HEK293T (cell line): ENCODE data around the gene IDI2.

Source experiments
- CTCF ChIA-PET: fragments of 350-600 bp; formaldehyde crosslinking; extraction: SDS; loops from one replicate; lab custom pipeline; 2021; ENCODE audit warnings: antibody characterized with exemption, inconsistent platforms; lab: Yijun Ruan, JAX
- POLR2A ChIA-PET: fragments of 350-600 bp; formaldehyde crosslinking; extraction: SDS; loops from one replicate; lab custom pipeline; 2020; ENCODE audit warnings: antibody characterized with exemption, inconsistent platforms; lab: Yijun Ruan, JAX
- DNase-seq: peaks from one replicate; pipeline ENCODE4 v3.0.0; 2012; ENCODE audit warnings: mixed read lengths; ENCODE audit errors: extremely low spot score
- ARNT ChIP-seq: fragments of 450-650 bp; IDR thresholded peaks from 2 replicates; pipeline ENCODE4 v1.6.1; 2017; ENCODE audit warnings: mild to moderate bottlenecking
- BHLHE40 ChIP-seq: fragments of 450-650 bp; IDR thresholded peaks from 2 replicates; pipeline ENCODE4 v1.6.1; 2016; ENCODE audit warnings: mild to moderate bottlenecking, moderate library complexity, borderline replicate concordance
- CTBP1 ChIP-seq: fragments of 450-650 bp; IDR thresholded peaks from 2 replicates; pipeline ENCODE4 v1.6.1; 2016; ENCODE audit warnings: borderline replicate concordance
- ELF4 ChIP-seq: fragments of 450-650 bp; IDR thresholded peaks from 2 replicates; pipeline ENCODE4 v1.6.1; 2017; ENCODE audit warnings: antibody characterized with exemption
- FOXA1 ChIP-seq: fragments of 450-650 bp; IDR thresholded peaks from 2 replicates; pipeline ENCODE4 v1.6.1; 2016; ENCODE audit warnings: mild to moderate bottlenecking
- FOXK2 ChIP-seq: fragments of 450-650 bp; IDR thresholded peaks from 2 replicates; pipeline ENCODE4 v1.6.1; 2016; ENCODE audit warnings: mild to moderate bottlenecking
- FOXM1 ChIP-seq: fragments of 450-650 bp; IDR thresholded peaks from 2 replicates; pipeline ENCODE4 v1.6.1; 2017; ENCODE audit warnings: mild to moderate bottlenecking, borderline replicate concordance
- HDGF ChIP-seq: fragments of 450-650 bp; IDR thresholded peaks from 2 replicates; pipeline ENCODE4 v1.6.1; 2017; ENCODE audit warnings: antibody characterized with exemption, borderline replicate concordance
- L3MBTL2 ChIP-seq: fragments of 450-650 bp; conservative IDR thresholded peaks from 2 replicates; pipeline ENCODE4 v1.6.1; 2016; ENCODE audit warnings: mild to moderate bottlenecking
- LEF1 ChIP-seq: fragments of 450-650 bp; IDR thresholded peaks from 2 replicates; pipeline ENCODE4 v1.6.1; 2017; ENCODE audit warnings: mild to moderate bottlenecking, borderline replicate concordance
- NFRKB ChIP-seq: fragments of 450-650 bp; IDR thresholded peaks from 2 replicates; pipeline ENCODE4 v1.6.1; 2016; ENCODE audit warnings: mild to moderate bottlenecking, moderate library complexity
- PKNOX1 ChIP-seq: fragments of 450-650 bp; IDR thresholded peaks from 2 replicates; pipeline ENCODE4 v1.6.1; 2016
- SP1 ChIP-seq: fragments of 450-650 bp; IDR thresholded peaks from 2 replicates; pipeline ENCODE4 v1.6.1; 2017
- SUZ12 ChIP-seq: fragments of 450-650 bp; IDR thresholded peaks from 2 replicates; pipeline ENCODE4 v1.6.1; 2016; ENCODE audit warnings: mild to moderate bottlenecking
- TARDBP ChIP-seq: fragments of 450-650 bp; IDR thresholded peaks from 2 replicates; pipeline ENCODE4 v1.6.1; 2016
- ZNF384 ChIP-seq: fragments of 450-650 bp; IDR thresholded peaks from 2 replicates; pipeline ENCODE4 v1.6.1; 2016

Gene IDI2

GRCh38 chr10:983401-983800, 42.3 kb downstream of the IDI2 start:
- ChIA-PET POLR2A (no interaction called here), CTCF (no interaction called here)
- TF ChIP-seq ELF4: no peak
- no peak for TF ChIP-seq PKNOX1
- TF ChIP-seq CTBP1: no peak
- TF ChIP-seq ARNT: no peak
- TF ChIP-seq FOXA1: no peak
- TF ChIP-seq LEF1: no peak
- no peak for TF ChIP-seq HDGF
- TF ChIP-seq FOXM1: no peak
- no peak for TF ChIP-seq L3MBTL2
- TF ChIP-seq ZNF384: no peak
- TF ChIP-seq SP1: no peak
- no peak for TF ChIP-seq BHLHE40
- no peak for TF ChIP-seq SUZ12
- TF ChIP-seq FOXK2: no peak
- no peak for TF ChIP-seq NFRKB
- no peak for TF ChIP-seq TARDBP
- DNase-seq: no peak

GRCh38 chr10:980468-981093, 45.1 kb downstream of the IDI2 start:
- CTCF ChIA-PET: no interaction called here

GRCh38 chr10:978826-979421, 46.7 kb downstream of the IDI2 start:
- POLR2A ChIA-PET: no interaction called here
- DNase-seq: no peak
- CTCF ChIA-PET: no interaction called here
- TF ChIP-seq NFRKB (no peak), LEF1 (no peak), HDGF (no peak), SUZ12 (no peak), ARNT (no peak), FOXK2 (no peak), TARDBP (no peak), CTBP1 (no peak), ZNF384 (no peak), ELF4 (no peak), PKNOX1 (no peak), FOXA1 (no peak), BHLHE40 (no peak)

More at GRCh38 chr10:980468-981093, 45.1 kb downstream of the IDI2 start:
- no peak for DNase-seq
- TF ChIP-seq ELF4 (no peak), ZNF384 (no peak), L3MBTL2 (0 out of 2 replicates have a peak, but pooled peaks have one; percentile 17), FOXK2 (no peak)
- POLR2A ChIA-PET: no interaction called here

GRCh38 chr10:976316-976715, 49.3 kb downstream of the IDI2 start:
- DNase-seq: no peak
- no peak for TF ChIP-seq FOXA1
- no peak for TF ChIP-seq FOXK2
- no peak for TF ChIP-seq BHLHE40
- no peak for TF ChIP-seq HDGF
- no peak for TF ChIP-seq CTBP1
- TF ChIP-seq TARDBP: no peak
- TF ChIP-seq NFRKB: no peak
- no peak for TF ChIP-seq SP1
- no peak for TF ChIP-seq PKNOX1
- no peak for TF ChIP-seq ZNF384
- TF ChIP-seq ELF4: no peak
- TF ChIP-seq SUZ12: no peak
- TF ChIP-seq FOXM1: no peak
- TF ChIP-seq ARNT: no peak
- no peak for TF ChIP-seq L3MBTL2
- CTCF ChIA-PET: no interaction called here
- POLR2A ChIA-PET: no interaction called here

GRCh38 chr10:974785-975074, 50.9 kb downstream of the IDI2 start:
- TF ChIP-seq TARDBP (no peak), SP1 (no peak), LEF1 (no peak), FOXM1 (no peak), ZNF384 (no peak), BHLHE40 (no peak), FOXK2 (no peak), HDGF (no peak), NFRKB (no peak), ARNT (no peak), ELF4 (no peak), FOXA1 (no peak), L3MBTL2 (no peak), CTBP1 (no peak)
- no peak for DNase-seq
- POLR2A ChIA-PET: interaction anchor here (0.6 to 1.7 kb wide), 3 partner anchors 10 to 90 kb away, joined by 3 to 5 read pairs (median 3); partner anchors contain the start of gene GTPBP4
- CTCF ChIA-PET: no interaction called here
